Measurements from ENCODE around the gene PCBP4.

PCBP4 gene

GRCh38 chr3:52012699-52013098, 45.4 kb upstream of the PCBP4 start:
- no peak overlapping the region for H3K4me3 ChIP-seq (IDR thresholded peaks at IDR 0.05; ENCODE audit: insufficient read depth, low read depth, low read length)
- H3K79me2 ChIP-seq (ENCODE audit: insufficient read depth, low read depth) = no peaks in the 10 kb centered on the region
- TF ChIP-seq CTCF (conservative IDR thresholded peaks at IDR 0.05; ENCODE audit: low read depth, low read length) = no peak
- H4K20me1 ChIP-seq (ENCODE audit: insufficient read depth) = no peaks in the 10 kb centered on the region
- no peaks in the 10 kb centered on the region for H3K36me3 ChIP-seq (ENCODE audit: insufficient read depth)
- H3K27me3 ChIP-seq (ENCODE audit: insufficient read depth, low read depth) = no peaks in the 10 kb centered on the region
- H3K4me2 ChIP-seq = no peak overlapping the region
- H2AFZ ChIP-seq (ENCODE audit: low read depth) = no peak overlapping the region
- H3K9ac ChIP-seq = no peak overlapping the region
- no peak overlapping the region for H3K27ac ChIP-seq
- H3K4me1 ChIP-seq (ENCODE audit: low read depth, poor library complexity, severe bottlenecking) = no peaks in the 10 kb centered on the region

- no peak for TF ChIP-seq CTCF (conservative IDR thresholded peaks at IDR 0.05; ENCODE audit: low read depth, low read length)
- Histone ChIP-seq H4K20me1 (ENCODE audit: insufficient read depth) (no peaks in the 10 kb centered on the region), H3K36me3 (ENCODE audit: insufficient read depth) (no peaks in the 10 kb centered on the region), H3K4me3 (IDR thresholded peaks at IDR 0.05; ENCODE audit: insufficient read depth, low read depth, low read length) (no peak overlapping the region), H3K79me2 (ENCODE audit: insufficient read depth, low read depth) (no peaks in the 10 kb centered on the region), H3K4me2 (no peak overlapping the region), H3K4me1 (ENCODE audit: low read depth, poor library complexity, severe bottlenecking) (no peaks in the 10 kb centered on the region), H3K9ac (no peak overlapping the region), H3K27ac (no peak overlapping the region), H3K27me3 (ENCODE audit: insufficient read depth, low read depth) (no peaks in the 10 kb centered on the region), H2AFZ (ENCODE audit: low read depth) (no peak overlapping the region)
Observed at GRCh38 chr3:52010431-52010830, 43.2 kb upstream of the PCBP4 start.

- Histone ChIP-seq H3K79me2 (ENCODE audit: insufficient read depth, low read depth) (no peaks in the 10 kb centered on the region), H3K4me2 (no peak overlapping the region), H3K4me1 (ENCODE audit: low read depth, poor library complexity, severe bottlenecking) (no peaks in the 10 kb centered on the region), H3K9ac (no peak overlapping the region), H2AFZ (ENCODE audit: low read depth) (no peak overlapping the region), H3K27me3 (ENCODE audit: insufficient read depth, low read depth) (no peaks in the 10 kb centered on the region), H3K27ac (no peak overlapping the region), H4K20me1 (ENCODE audit: insufficient read depth) (no peaks in the 10 kb centered on the region), H3K36me3 (ENCODE audit: insufficient read depth) (no peaks in the 10 kb centered on the region), H3K4me3 (IDR thresholded peaks at IDR 0.05; ENCODE audit: insufficient read depth, low read depth, low read length) (no peak overlapping the region)
- TF ChIP-seq CTCF (conservative IDR thresholded peaks at IDR 0.05; ENCODE audit: low read depth, low read length) = no peak
Observed at GRCh38 chr3:52007291-52007690, 40.0 kb upstream of the PCBP4 start.

- H3K4me1 ChIP-seq (ENCODE audit: low read depth, poor library complexity, severe bottlenecking) = no peaks in the 10 kb centered on the region
- no peak overlapping the region for H3K4me3 ChIP-seq (IDR thresholded peaks at IDR 0.05; ENCODE audit: insufficient read depth, low read depth, low read length)
- H3K36me3 ChIP-seq (ENCODE audit: insufficient read depth) = no peaks in the 10 kb centered on the region
- H3K27ac ChIP-seq = no peak overlapping the region
- no peaks in the 10 kb centered on the region for H3K79me2 ChIP-seq (ENCODE audit: insufficient read depth, low read depth)
- H3K9ac ChIP-seq = no peak overlapping the region
- H4K20me1 ChIP-seq (ENCODE audit: insufficient read depth) = no peaks in the 10 kb centered on the region
- no peak overlapping the region for H2AFZ ChIP-seq (ENCODE audit: low read depth)
- no peak for TF ChIP-seq CTCF (conservative IDR thresholded peaks at IDR 0.05; ENCODE audit: low read depth, low read length)
- no peaks in the 10 kb centered on the region for H3K27me3 ChIP-seq (ENCODE audit: insufficient read depth, low read depth)
- no peak overlapping the region for H3K4me2 ChIP-seq
Observed at GRCh38 chr3:52006820-52007133, 39.5 kb upstream of the PCBP4 start.
